NCI-H2196 treated with DMSO at 0.1 percent for 48 hours (cell line): ENCODE measurements around the gene YTHDF1.
"Not testable (repeated sequence)": the region's sequence is repeated elsewhere in the genome, so short reads cannot be mapped to it uniquely, and the experiment has no call there.

Experiments
- DNase-seq: peaks from one replicate; lab custom pipeline; 2025; ENCODE audit not compliant: unreplicated experiment; lab: John Stamatoyannopoulos, UW

The YTHDF1 gene

DNA sequence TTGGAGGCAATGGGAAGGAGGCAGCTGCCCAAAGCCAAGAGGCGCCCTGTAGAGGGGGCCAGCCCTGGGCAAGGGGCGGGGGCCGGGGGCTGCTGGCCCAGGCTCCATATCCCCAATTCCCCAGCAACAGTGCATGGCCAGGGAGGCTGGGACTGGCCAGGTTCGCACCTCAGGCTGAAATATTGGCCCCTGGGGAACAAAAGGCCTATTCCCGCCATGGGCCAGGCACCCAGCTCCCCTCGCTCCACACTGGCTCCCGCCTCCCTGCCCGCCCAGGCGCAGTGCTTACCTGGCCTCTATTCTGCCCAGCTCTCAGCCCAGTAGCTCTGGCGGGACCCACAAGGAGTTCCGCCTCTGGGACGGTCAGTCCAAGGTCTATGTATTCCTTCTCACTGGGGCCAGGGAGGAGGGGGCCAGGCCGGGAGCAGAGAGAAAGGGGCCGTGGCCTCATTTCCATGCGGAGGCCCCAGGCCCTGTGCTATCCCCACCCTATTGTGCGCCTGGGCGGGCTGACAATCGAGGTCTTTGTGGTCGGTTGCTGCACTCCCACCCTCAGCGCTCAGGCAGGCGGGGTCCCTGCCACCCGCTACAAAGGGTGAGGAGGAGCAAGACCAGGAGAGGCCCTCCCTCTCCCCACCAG is 42.3 kb downstream of the YTHDF1 start:
- no peak for DNase-seq

DNA sequence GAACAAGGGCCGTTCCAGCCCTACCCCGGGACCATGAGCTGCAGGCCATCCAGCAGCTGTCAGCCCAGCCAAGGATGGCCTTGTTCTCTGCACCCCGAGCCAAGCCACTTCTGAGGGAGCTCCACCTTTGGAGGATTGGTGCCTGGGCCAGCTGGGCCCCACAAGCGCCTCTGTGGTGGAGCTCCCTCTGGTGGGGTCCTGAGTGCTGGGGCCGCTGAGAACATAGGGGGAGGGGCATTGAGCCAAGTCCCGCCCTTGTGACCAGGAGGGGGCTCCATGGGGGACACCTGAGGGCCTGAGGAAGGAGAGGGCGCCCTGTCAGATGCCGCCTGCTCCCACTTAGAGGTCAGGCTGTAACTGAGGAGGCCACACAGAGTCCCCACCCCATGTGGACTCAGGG is 43.2 kb downstream of the YTHDF1 start:
- no peak for DNase-seq

- no peak for DNase-seq
Measured at GRCh38 chr20:63171991-63172390, 43.9 kb downstream of the YTHDF1 start.

GRCh38 chr20:63169681-63170080 is 46.2 kb downstream of the YTHDF1 start:
- DNase-seq = no peak

- no peak for DNase-seq
Measured at GRCh38 chr20:63168861-63169260, 47.1 kb downstream of the YTHDF1 start.

GRCh38 chr20:63167918-63168520 is 47.9 kb downstream of the YTHDF1 start:
- DNase-seq = no peak

GRCh38 chr20:63167026-63167917 is 48.7 kb downstream of the YTHDF1 start:
- no peak for DNase-seq

- DNase-seq = no peak
Measured at GRCh38 chr20:63166193-63167020, 49.5 kb downstream of the YTHDF1 start.

DNA sequence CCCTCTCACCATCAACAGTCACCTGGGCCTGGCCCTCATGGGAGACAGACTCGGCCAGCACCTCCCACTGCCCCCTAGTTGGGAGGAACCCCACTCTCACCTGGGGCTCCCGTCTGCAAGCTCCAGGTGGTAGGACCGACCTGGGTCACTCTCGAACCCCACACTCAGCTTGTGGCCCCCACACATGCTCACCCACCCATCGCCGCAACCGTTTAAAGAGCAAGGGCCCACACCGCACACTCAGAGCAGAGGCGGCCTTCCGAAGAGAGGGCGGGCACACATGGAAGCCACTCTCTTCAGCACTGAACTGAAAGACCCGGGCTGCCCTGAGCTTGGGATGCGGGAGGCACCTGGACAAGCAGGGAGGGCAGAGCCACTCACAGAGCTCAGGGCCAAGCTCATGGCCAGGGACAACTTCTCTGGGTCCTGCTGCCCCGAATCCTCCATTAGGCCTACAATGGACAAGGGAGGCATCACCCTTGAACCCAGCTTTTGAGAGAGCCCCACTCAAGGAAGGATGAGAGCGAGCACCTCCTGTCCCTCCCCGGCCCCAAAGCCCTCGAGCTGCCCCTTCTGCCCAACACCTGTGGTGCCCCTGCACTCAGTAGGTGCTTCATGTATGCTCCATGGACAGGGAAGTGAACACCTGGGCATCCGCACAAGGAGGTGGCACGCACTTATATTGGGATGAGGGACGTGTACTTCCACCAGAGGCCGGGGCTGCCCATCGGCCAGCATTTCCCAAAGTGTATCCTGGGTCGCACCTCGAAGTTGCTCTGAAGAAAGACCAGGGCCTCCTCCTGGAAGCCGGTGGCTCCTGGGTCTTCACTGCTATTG is 50.4 kb downstream of the YTHDF1 start:
- DNase-seq = no peak

DNA sequence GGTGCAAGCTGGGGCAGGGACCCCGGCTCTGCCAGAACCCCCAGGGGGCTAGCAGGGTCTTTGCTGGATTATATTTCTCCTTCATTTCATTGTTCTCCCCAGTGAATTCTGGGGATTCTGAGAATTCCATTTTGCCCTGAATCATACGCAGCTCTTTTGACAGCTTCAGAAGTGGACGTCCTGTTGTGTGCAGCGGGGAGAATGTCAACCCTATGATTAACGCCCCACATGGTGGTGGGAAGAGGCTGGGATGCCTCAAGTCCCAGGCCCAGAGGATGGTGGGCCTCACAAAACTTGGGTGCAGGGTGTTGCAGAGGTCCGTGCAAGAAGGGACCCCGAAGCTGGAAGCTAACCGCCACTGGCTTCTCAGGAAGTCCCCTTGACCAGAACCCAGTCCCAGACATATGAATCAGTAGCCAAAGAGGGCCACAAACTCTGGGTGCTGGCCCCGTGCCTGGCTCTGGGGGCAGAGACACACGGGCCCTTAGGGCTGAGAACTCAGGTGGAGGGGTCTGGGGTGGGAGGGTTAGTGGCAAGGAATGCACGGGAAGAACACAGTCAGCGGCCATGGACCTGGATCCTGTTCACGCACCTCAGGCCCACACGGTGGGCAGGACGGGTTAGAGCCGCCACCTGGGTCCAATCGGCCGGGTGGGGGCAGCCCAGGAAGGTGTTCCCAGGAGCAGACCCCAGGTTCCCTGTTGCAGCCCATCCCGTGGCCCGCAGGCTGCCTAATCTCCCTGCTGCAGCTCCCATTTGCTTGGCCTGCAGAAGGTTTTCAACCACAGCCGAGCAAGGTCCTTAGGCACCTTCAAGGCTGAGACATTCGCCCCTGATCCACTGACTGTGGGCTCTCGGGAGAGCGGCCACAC is 51.2 kb downstream of the YTHDF1 start:
- DNase-seq = no peak

GRCh38 chr20:63163596-63164483 is 52.1 kb downstream of the YTHDF1 start:
- peak; percentile 18 for DNase-seq

DNA sequence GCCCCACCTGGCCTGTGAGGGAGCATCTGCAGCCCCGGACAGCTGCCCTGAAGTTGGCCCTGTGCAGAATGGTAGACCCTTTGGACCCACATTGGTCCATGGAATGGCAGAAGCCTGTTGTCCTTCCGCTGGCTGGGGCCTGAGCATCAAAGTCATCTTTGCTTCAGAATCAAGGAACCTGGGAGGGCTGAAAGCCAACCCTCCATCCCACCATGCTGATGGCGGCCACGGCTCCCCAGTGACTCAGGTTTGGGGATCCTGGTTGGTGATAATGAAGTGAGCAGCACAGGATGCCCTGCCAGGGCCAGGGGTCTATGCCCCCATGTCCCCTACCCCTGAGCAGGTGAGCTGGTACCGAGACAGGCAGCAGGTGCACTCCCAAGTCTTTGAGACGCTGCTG is 52.8 kb downstream of the YTHDF1 start:
- no peak for DNase-seq

DNA sequence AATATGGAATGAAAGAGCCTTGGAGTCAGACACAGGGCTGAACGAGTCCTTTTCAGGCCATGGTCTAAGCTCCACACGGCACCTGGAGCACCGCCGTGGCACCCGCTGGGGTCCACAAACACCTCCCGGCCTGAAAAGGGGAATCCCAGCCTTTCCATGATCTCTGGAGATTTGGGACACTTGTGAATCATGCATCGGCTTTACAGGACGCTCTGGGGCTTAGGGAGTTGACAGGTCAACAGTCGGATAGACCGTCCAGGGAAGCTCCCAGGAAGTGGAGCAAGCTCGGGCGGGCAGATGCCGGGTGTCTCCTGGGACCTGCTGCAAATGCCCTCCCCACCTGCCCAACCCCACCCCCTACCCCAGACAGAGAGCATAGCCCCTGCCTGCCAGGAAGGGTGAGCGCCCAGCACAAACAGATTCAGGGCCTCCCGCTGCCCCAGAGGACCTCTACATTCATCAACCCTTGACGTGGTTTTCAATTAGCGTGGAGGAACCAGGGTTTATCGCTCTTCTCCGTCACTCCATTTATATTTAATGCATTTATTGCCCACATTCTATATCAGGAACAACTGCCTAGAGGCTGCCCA is 53.6 kb downstream of the YTHDF1 start:
- DNase-seq = no peak

GRCh38 chr20:63161176-63161651 is 54.7 kb downstream of the YTHDF1 start:
- no peak for DNase-seq

DNA sequence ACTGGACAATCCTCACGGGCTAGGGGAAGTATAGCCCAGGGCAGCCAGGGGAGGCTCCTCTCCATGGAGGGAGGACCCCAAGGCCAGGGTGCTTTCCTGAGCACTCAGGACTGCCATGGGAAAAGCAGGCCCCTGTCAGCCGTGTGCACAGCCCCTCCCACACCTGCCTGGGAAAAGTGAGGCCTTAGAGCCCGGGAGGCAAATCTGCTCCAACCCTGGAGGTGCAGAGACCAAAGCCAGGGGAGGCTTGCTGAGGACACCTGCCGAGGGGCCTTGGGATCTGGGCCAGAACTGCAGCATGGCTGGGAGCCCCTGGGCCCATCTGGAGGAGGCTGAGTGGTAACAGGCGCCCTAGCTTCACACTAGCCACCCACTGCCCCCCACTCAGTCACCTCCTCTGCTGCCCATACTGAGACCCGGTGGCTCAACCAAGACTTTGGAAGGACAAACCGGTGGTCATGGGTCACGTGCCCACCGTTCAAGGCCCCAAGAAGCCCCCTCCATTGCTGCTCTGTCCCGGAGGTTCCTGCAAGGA is 55.2 kb downstream of the YTHDF1 start:
- DNase-seq = no peak

GRCh38 chr20:63159826-63160640 is 55.9 kb downstream of the YTHDF1 start:
- no peak for DNase-seq

DNA sequence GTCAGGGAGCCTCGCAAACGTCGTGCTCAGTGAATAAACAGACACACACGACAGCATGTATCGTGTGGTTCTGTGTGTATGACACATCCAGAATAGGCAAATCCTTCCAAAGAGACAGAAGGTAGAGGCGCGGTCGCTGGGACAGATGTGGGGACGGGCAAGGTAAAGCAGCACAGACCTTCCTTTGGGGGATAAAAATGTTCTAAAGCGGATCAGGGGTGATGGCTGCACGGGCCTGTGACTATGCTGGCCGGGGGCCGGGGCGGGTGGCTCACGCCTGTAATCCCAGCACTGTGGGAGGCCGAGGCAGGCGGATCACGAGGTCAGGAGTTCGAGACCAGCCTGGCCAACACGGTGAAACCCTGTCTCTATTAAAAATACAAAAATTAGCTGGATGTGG is 56.7 kb downstream of the YTHDF1 start:
- not testable (repeated sequence) for DNase-seq
